ENCODE data around the gene NNT. TPM values are rescaled to one million over a fixed set of nuclear protein-coding genes. Genes with fewer than 3 reads are reported as not detected.

NNT gene
- total and polyA plus RNA-seq, 2 of the 13 experiments (the other 11 are each of a cell fraction or from before 2014, with no cell fraction given) = 21.1 to 58.0 TPM

- TF ChIP-seq IRF1 (CRISPR knock-in tag; IDR thresholded peaks at IDR 0.05; ENCODE audit: low read depth) = 0 out of 2 replicates have a peak, but pooled peaks have one; percentile 37
- peak; percentile 26; the same call in 1 of the 2 replicates for TF ChIP-seq ZNF501 (CRISPR knock-in tag; IDR thresholded peaks at IDR 0.05)
- TF ChIP-seq LCORL (IDR thresholded peaks at IDR 0.05) = no peak
- 0 out of 2 replicates have a peak, but pooled peaks have one; percentile 29 for TF ChIP-seq LCORL (CRISPR knock-in tag; IDR thresholded peaks at IDR 0.05)
- no peak for TF ChIP-seq ZHX2 (IDR thresholded peaks at IDR 0.05; ENCODE audit: low read depth)
- peak; percentile 17; the same call in 1 of the 2 replicates for TF ChIP-seq ZHX2 (CRISPR knock-in tag; IDR thresholded peaks at IDR 0.05; ENCODE audit: borderline replicate concordance)
- TF ChIP-seq ARNTL (CRISPR knock-in tag; IDR thresholded peaks at IDR 0.05) = peak; percentile 75
- no peak for TF ChIP-seq ZNF747 (CRISPR knock-in tag; IDR thresholded peaks at IDR 0.05; ENCODE audit: borderline replicate concordance)
- 0 out of 2 replicates have a peak, but pooled peaks have one; percentile 23 for TF ChIP-seq ZNF609 (CRISPR knock-in tag; IDR thresholded peaks at IDR 0.05; ENCODE audit: borderline replicate concordance)
- TF ChIP-seq ZNF317 (CRISPR knock-in tag; IDR thresholded peaks at IDR 0.05) = 0 out of 2 replicates have a peak, but pooled peaks have one; percentile 48
- TF ChIP-seq HDAC1 (CRISPR knock-in tag; IDR thresholded peaks at IDR 0.05) = peak; percentile 36; the same call in 1 of the 2 replicates
- TF ChIP-seq MXD1 (CRISPR knock-in tag; IDR thresholded peaks at IDR 0.05) = peak; percentile 72; the same call in 1 of the 2 replicates
- peak; percentile 74 for TF ChIP-seq HIVEP1 (CRISPR knock-in tag; IDR thresholded peaks at IDR 0.05)
- peak; percentile 12; the same call in 1 of the 2 replicates for TF ChIP-seq TAF1 (CRISPR knock-in tag; IDR thresholded peaks at IDR 0.05)
- 0 out of 2 replicates have a peak, but pooled peaks have one; percentile 8 for TF ChIP-seq SAP130 (CRISPR knock-in tag; IDR thresholded peaks at IDR 0.05; ENCODE audit: low read depth)
- 0 out of 2 replicates have a peak, but pooled peaks have one; percentile 3 for TF ChIP-seq SP5 (CRISPR knock-in tag; IDR thresholded peaks at IDR 0.05; ENCODE audit: borderline replicate concordance, low read depth)
Observed at GRCh38 chr5:43555895-43556606, 46.9 kb upstream of the NNT start (continued).

Measured in HepG2 (cell line).